CD4-positive, CD25-positive, alpha-beta regulatory T cell (primary cell): Measurements from ENCODE around the gene ARMC12. TPM values are rescaled to one million over a fixed set of nuclear protein-coding genes. Genes with fewer than 3 reads are reported as not detected.
"Not testable (repeated sequence)": the region's sequence is repeated elsewhere in the genome, so short reads cannot be mapped to it uniquely, and the experiment has no call there.

Experiments used
- ATAC-seq, 2 donors: fragments of 150-1000 bp; cut with Tn5 transposase; one replicate each; pipeline ENCODE4 v1.10.0; 2021; ENCODE audit warnings: low read depth in 2 of 2, moderate number of reproducible peaks in 2 of 2, moderate library complexity in 1 of 2
- DNase-seq, 3 donors: peaks; one replicate each; pipeline versions ENCODE4 v3.0.0 to v3.0.0-alpha.2; 2012 to 2022; ENCODE audit warnings: mixed read lengths in 1 of 3
- H3K27ac ChIP-seq: one replicate; pipeline ENCODE4 v1.7.0; 2013; ENCODE audit warnings: mild to moderate bottlenecking, low read length; ENCODE audit not compliant: insufficient read depth, poor library complexity, severe bottlenecking
- H3K27me3 ChIP-seq: one replicate; pipeline ENCODE4 v1.7.0; 2013; ENCODE audit warnings: low read length; ENCODE audit not compliant: control insufficient read depth, insufficient read depth
- H3K36me3 ChIP-seq: one replicate; pipeline ENCODE4 v1.7.0; 2013; ENCODE audit warnings: mild to moderate bottlenecking, low read length, moderate library complexity; ENCODE audit not compliant: control insufficient read depth, insufficient read depth
- H3K4me1 ChIP-seq: 2 replicates; pipeline ENCODE4 v1.7.0; 2013; ENCODE audit warnings: mild to moderate bottlenecking, low read length; ENCODE audit not compliant: insufficient read depth, control insufficient read depth, poor library complexity, severe bottlenecking
- H3K4me3 ChIP-seq: one replicate; pipeline ENCODE4 v1.7.0; 2013; ENCODE audit warnings: low read depth, mild to moderate bottlenecking, low read length, moderate library complexity
- H3K9me3 ChIP-seq, 2 experiments: 1 replicate in 1 of 2; 2 replicates in 1 of 2; pipeline ENCODE4 v1.7.0; 2013; ENCODE audit warnings: low read length in 2 of 2, mild to moderate bottlenecking in 1 of 2, moderate library complexity in 1 of 2; ENCODE audit not compliant: control insufficient read depth in 2 of 2
- H3K27ac Mint-ChIP-seq, 3 donors: one replicate each; pipeline ENCODE4 v1.8.0; 2020 to 2022; ENCODE audit warnings: mild to moderate bottlenecking in 3 of 3, mixed read lengths in 3 of 3, moderate library complexity in 2 of 3
- H3K27me3 Mint-ChIP-seq: one replicate; pipeline ENCODE4 v1.8.0; 2022; ENCODE audit warnings: mild to moderate bottlenecking, mixed read lengths
- H3K36me3 Mint-ChIP-seq: one replicate; pipeline ENCODE4 v1.8.0; 2020; ENCODE audit warnings: mixed read lengths
- H3K4me1 Mint-ChIP-seq, 4 donors: one replicate each; pipeline ENCODE4 v1.8.0; 2020 to 2022; ENCODE audit warnings: mixed read lengths in 4 of 4, mild to moderate bottlenecking in 1 of 4
- H3K4me3 Mint-ChIP-seq, 4 donors: one replicate each; pipeline ENCODE4 v1.8.0; 2020 to 2022; ENCODE audit warnings: mild to moderate bottlenecking in 4 of 4, mixed read lengths in 4 of 4, moderate library complexity in 3 of 4
- H3K9me3 Mint-ChIP-seq, 7 donors: one replicate each; pipeline ENCODE4 v1.8.0; 2020 to 2022; ENCODE audit warnings: mixed read lengths in 7 of 7, mild to moderate bottlenecking in 3 of 7, moderate library complexity in 2 of 7
- polyA plus RNA-seq, 4 donors: library from polyadenylated mRNA; unstranded; fragments of 300-500 nt; fragmentation: Illumina TruSeq; gene quantifications; one replicate each; pipeline ENCODE4 v1.2.3, GENCODE V29; 2021
- total RNA-seq: library from RNA; stranded (reverse); gene quantifications from one replicate; pipeline ENCODE4 v1.2.3, GENCODE V29; 2022

ARMC12 gene
- total and polyA plus RNA-seq, 5 donors from 2014 or later: 0.57 TPM; not detected in 4

DNA sequence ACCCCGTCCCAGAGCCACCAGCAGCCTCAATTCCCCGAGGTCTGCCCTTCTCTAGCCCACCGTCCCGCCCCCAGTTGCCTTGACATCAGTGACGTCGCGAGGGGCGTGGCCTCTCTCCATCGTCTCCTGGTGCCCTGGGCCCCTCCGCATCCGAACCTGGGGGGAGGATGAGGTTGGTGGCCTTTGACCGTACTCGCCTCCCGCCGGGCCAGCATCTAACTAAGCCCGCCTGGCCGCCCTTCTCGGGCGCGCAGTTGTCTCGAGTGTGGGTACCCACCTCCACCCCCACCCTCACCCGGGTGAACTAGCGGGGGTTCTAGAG is 5.5 kb upstream of the ARMC12 start:
- Histone ChIP-seq H3K9me3 (no peaks in the 10 kb centered on the region), H3K4me3 (no peak overlapping the region), H3K4me1 (peaks cover 77% of the 10 kb centered on the region), H3K27ac (peak overlapping the region; percentile 90), H3K27me3 (no peaks in the 10 kb centered on the region), H3K36me3 (no peaks in the 10 kb centered on the region)
- H3K4me3 Mint-ChIP-seq: peak overlapping the region; percentile 85 to 95 (median 90)
- peak overlapping the region; percentile 89 to 97 (median 95) for H3K27ac Mint-ChIP-seq
- ATAC-seq: peak; percentile 28 to 33
- H3K36me3 Mint-ChIP-seq: no peaks in the 10 kb centered on the region
- peaks cover 8 to 92% (median 57%) of the 10 kb centered on the region in 4 donors for H3K4me1 Mint-ChIP-seq
- H3K9me3 Mint-ChIP-seq: no peaks in the 10 kb centered on the region
- H3K27me3 Mint-ChIP-seq: peaks cover 5% of the 10 kb centered on the region
- peak; percentile 83 to 91 (median 87) for DNase-seq

GRCh38 chr6:35731736-35732532 is 4.9 kb upstream of the ARMC12 start:
- Histone ChIP-seq H3K36me3 (no peaks in the 10 kb centered on the region), H3K27ac (peak overlapping the region; percentile 90), H3K4me3 (peak overlapping the region; percentile 75), H3K4me1 (peaks cover 74% of the 10 kb centered on the region), H3K27me3 (no peaks in the 10 kb centered on the region), H3K9me3 (no peaks in the 10 kb centered on the region)
- Mint-ChIP-seq H3K9me3 (no peaks in the 10 kb centered on the region), H3K27ac (peak overlapping the region; percentile 95 to 97 (median 95)), H3K4me1 (peaks cover 2 to 92% (median 53%) of the 10 kb centered on the region in 4 donors), H3K27me3 (peaks cover 5% of the 10 kb centered on the region), H3K4me3 (peak overlapping the region; percentile 85 to 95 (median 90)), H3K36me3 (no peaks in the 10 kb centered on the region)
- DNase-seq (peak; percentile 83 to 95 (median 91)), ATAC-seq (peak; percentile 57 to 59)

- no peaks in the 10 kb centered on the region for H3K9me3 Mint-ChIP-seq
- peaks cover 5% of the 10 kb centered on the region for H3K27me3 Mint-ChIP-seq
- H3K36me3 ChIP-seq: no peaks in the 10 kb centered on the region
- no peaks in the 10 kb centered on the region for H3K36me3 Mint-ChIP-seq
- peaks cover 4 to 88% (median 52%) of the 10 kb centered on the region in 4 donors for H3K4me1 Mint-ChIP-seq
- no peaks in the 10 kb centered on the region for H3K27me3 ChIP-seq
- no peak for DNase-seq
- ATAC-seq: no peak
- H3K4me1 ChIP-seq: peaks cover 64% of the 10 kb centered on the region
- no peaks in the 10 kb centered on the region for H3K9me3 ChIP-seq
- H3K4me3 ChIP-seq: no peak overlapping the region
- H3K27ac Mint-ChIP-seq: peak overlapping the region; percentile 48 to 95 (median 78)
- H3K4me3 Mint-ChIP-seq: peak overlapping the region in 2 of 4 donors; percentile 35 to 85
- H3K27ac ChIP-seq: no peak overlapping the region
Observed at GRCh38 chr6:35733633-35734032, 3.2 kb upstream of the ARMC12 start.

DNA sequence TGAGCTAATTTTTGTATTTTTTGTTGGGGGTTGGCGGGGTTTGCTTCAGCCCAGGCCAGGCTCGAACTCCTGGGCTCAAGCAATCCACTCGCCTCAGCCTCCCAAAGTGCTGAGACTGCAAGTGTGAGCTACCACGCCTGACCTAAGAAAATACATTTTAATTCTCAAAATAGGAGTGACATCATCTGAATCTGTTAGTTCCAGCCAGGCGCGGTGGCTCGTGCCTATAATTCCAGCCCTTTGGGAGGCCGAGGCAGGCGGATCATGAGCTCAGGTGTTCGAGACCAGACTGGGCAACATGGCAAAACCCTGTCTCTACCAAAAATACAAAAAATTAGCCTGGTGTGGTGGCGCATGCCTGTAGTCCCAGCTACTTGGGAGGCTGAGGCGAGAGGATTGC is 2.5 kb upstream of the ARMC12 start:
- H3K4me3 ChIP-seq, H3K36me3 Mint-ChIP-seq, H3K27ac Mint-ChIP-seq, DNase-seq, ATAC-seq, H3K27ac ChIP-seq, H3K27me3 ChIP-seq, H3K27me3 Mint-ChIP-seq, H3K9me3 Mint-ChIP-seq, H3K36me3 ChIP-seq, H3K9me3 ChIP-seq: not testable (repeated sequence)
- Mint-ChIP-seq H3K4me3 (peak overlapping the region in 1 of 4 donors; percentile 37), H3K4me1 (peaks cover 4 to 81% (median 46%) of the 10 kb centered on the region in 4 donors)
- H3K4me1 ChIP-seq: peaks cover 57% of the 10 kb centered on the region

GRCh38 chr6:35735452-35735851 is 1.4 kb upstream of the ARMC12 start:
- no peaks in the 10 kb centered on the region for H3K9me3 ChIP-seq
- Mint-ChIP-seq H3K27ac (peak overlapping the region in 1 of 3 donors; percentile 76), H3K4me3 (no peak overlapping the region), H3K36me3 (no peaks in the 10 kb centered on the region), H3K27me3 (peaks cover 5% of the 10 kb centered on the region), H3K4me1 (peaks cover 4 to 69% (median 36%) of the 10 kb centered on the region in 4 donors), H3K9me3 (no peaks in the 10 kb centered on the region)
- H3K36me3 ChIP-seq: no peaks in the 10 kb centered on the region
- no peak overlapping the region for H3K4me3 ChIP-seq
- peaks cover 45% of the 10 kb centered on the region for H3K4me1 ChIP-seq
- H3K27me3 ChIP-seq: no peaks in the 10 kb centered on the region
- H3K27ac ChIP-seq: no peak overlapping the region
- DNase-seq (no peak), ATAC-seq (no peak)

- Histone ChIP-seq H3K9me3 (no peaks in the 10 kb centered on the region), H3K36me3 (no peaks in the 10 kb centered on the region), H3K27me3 (no peaks in the 10 kb centered on the region), H3K27ac (no peak overlapping the region), H3K4me3 (no peak overlapping the region), H3K4me1 (peaks cover 38% of the 10 kb centered on the region)
- ATAC-seq (peak; percentile 32 to 38), DNase-seq (peak; percentile 74 to 85 (median 83))
- H3K4me1 Mint-ChIP-seq: peaks cover 4 to 62% (median 29%) of the 10 kb centered on the region in 4 donors
- peak overlapping the region; percentile 74 to 83 (median 76) for H3K27ac Mint-ChIP-seq
- peaks cover 5% of the 10 kb centered on the region for H3K27me3 Mint-ChIP-seq
- no peaks in the 10 kb centered on the region for H3K9me3 Mint-ChIP-seq
- no peaks in the 10 kb centered on the region for H3K36me3 Mint-ChIP-seq
- peak overlapping the region; percentile 28 to 71 (median 50) for H3K4me3 Mint-ChIP-seq
Observed at GRCh38 chr6:35736253-35736894, 458 bp upstream of the ARMC12 start.

DNA sequence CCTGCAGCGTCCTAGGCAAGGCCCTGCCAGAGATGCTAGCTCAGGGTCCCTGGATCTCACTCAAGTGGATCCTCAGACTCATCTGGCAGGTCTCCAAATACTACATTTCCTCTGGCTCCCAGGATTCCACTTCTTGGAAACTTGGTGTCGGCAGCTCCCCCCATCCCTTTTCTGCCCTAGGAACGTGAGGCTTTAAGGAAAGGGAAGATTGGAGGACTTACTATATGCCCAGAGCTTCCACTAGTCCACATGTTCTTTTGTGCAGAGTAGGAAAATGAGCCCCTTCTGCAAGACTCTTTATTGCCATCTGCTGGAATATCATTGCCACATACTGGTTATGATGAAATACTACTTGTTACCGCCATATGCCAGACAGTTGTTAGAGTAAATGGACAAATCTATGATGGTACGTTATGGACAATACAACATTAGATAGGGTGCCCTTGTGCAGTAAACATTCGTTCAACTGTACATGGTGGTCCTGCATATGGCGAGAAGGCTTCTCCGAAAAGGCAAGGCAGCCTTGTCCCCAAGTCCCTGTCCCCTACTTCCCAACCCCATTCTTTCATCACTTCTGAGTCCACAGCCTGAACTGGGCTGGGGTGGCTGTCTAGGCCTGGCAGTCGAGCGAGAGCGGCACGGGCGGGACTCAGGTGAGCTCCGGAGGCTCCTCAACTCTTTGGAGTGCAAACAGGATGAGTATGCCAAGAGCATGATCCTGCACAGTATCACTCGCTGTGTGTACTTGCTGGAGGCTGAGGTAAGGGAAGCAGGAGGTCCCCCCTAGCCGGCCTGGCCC is 780 bp downstream of the ARMC12 start:
- Mint-ChIP-seq H3K27ac (peak overlapping the region; percentile 54 to 86 (median 84)), H3K4me3 (peak overlapping the region in 3 of 4 donors; percentile 56 to 86 (median 63)), H3K9me3 (no peaks in the 10 kb centered on the region), H3K36me3 (no peaks in the 10 kb centered on the region), H3K27me3 (no peaks in the 10 kb centered on the region), H3K4me1 (peaks cover 4 to 51% (median 25%) of the 10 kb centered on the region in 4 donors)
- H3K4me3 ChIP-seq: no peak overlapping the region
- no peaks in the 10 kb centered on the region for H3K36me3 ChIP-seq
- ATAC-seq (peak; percentile 64 to 73), DNase-seq (peak in 2 of 3 donors; percentile 78 to 83)
- no peaks in the 10 kb centered on the region for H3K9me3 ChIP-seq
- peaks cover 31% of the 10 kb centered on the region for H3K4me1 ChIP-seq
- H3K27me3 ChIP-seq: no peaks in the 10 kb centered on the region
- H3K27ac ChIP-seq: no peak overlapping the region
